Pancreas (tissue), 10 donors: ENCODE data around the gene TRNP1. TPM values are rescaled to one million over a fixed set of nuclear protein-coding genes. Genes with fewer than 3 reads are reported as not detected.

Source experiments
- ATAC-seq, 4 donors: fragments of 200-7000 bp; cut with Tn5 transposase; one replicate each; pipeline versions ENCODE4 v1.8.0 to v1.9.1; 2020; ENCODE audit warnings: mild to moderate bottlenecking in 4 of 4, moderate library complexity in 4 of 4
- DNase-seq, 6 donors: peaks; one replicate each; pipeline ENCODE4 v3.0.0-alpha.2; 2020
- FAIRE-seq: peaks from 2 replicates; lab custom pipeline; 2012; peaks lifted over from hg19 to GRCh38; lab: Jason Lieb, UNC
- H3K27ac ChIP-seq, 4 donors: fragments of 200-600 bp; sonication (generic); 1 replicate in 3 of 4; 2 replicates in 1 of 4; pipeline versions ENCODE4 v1.5.0 to v1.8.0; 2020
- H3K27me3 ChIP-seq, 4 donors: fragments of 200-600 bp; one replicate each; pipeline ENCODE4 v1.8.0; 2021
- H3K36me3 ChIP-seq, 3 donors: fragments of 200-600 bp; sonication (generic) in 1 of 3; one replicate each; pipeline versions ENCODE4 v1.5.0 to v1.8.0; 2020 to 2021
- H3K4me1 ChIP-seq, 3 donors: fragments of 200-600 bp; one replicate each; pipeline ENCODE4 v1.8.0; 2021
- H3K4me3 ChIP-seq, 4 donors: fragments of 200-600 bp; sonication (generic) in 2 of 4; one replicate each; pipeline versions ENCODE4 v1.5.0 to v1.8.0; 2020 to 2021
- H3K9me3 ChIP-seq, 4 donors: fragments of 200-600 bp; one replicate each; pipeline ENCODE4 v1.8.0; 2021
- WGBS, 2 donors: extraction: QIAGEN DNeasy Blood & Tissue Kit; methylation state at CpG; one replicate each; pipeline ENCODE4 v1.1.7; 2013; 5-methylcytosine and 5-hydroxymethylcytosine counted together
- intact Hi-C, 3 donors: fragments of 100-400 bp; cut with DNase I; formaldehyde crosslinking; loops; one replicate each; pipeline versions ENCODE4 v1.11.1 to v1.14.2; 2022
- polyA plus RNA-seq, 2 donors: library from polyadenylated mRNA; stranded (reverse); fragments of 200-250 nt; gene quantifications; one replicate each; pipeline ENCODE4 v1.2.3, GENCODE V29; 2013
- total RNA-seq, 6 donors: library from RNA; stranded (reverse); fragmentation: NEBNext Ultra II Directional in 4 of 6; extraction: Animal tissue kit (Norgen Biotek cat#: 25700) in 4 of 6; gene quantifications; one replicate each; pipeline versions ENCODE4 v1.2.1 to v1.2.4, GENCODE V29; 2021 to 2023
- TF ChIP-seq, protein P1 (sequence below), 4 donors: fragments of 200-600 bp; sonication (generic) in 3 of 4; IDR thresholded peaks; one replicate each; pipeline versions ENCODE4 v1.5.0 to v1.8.0; 2021; ENCODE audit warnings: antibody characterized with exemption in 4 of 4
- donor health status: healthy with polysubstance abuse.
- donor health status: DM: no; HTN: no; CAD: no; lungs with moderate emphysema.
- donor health status: DM: no; HTN: no; CAD: no.
- donor health status: control.
- donor health status: control.
- donor health status: Bipolar disorder and iron deficiency.
- donor health status: DM: yes; HTN: yes; CAD: no.
- donor health status: DM: no; HTN: no; CAD: no.
- donor health status: DM: no; HTN: no; CAD: no.
- donor health status: DM: yes; HTN: yes; CAD: no.

The TRNP1 gene
- total and polyA plus RNA-seq, 8 donors = 10.4 to 48.2 (median 26.9) TPM

DNA sequence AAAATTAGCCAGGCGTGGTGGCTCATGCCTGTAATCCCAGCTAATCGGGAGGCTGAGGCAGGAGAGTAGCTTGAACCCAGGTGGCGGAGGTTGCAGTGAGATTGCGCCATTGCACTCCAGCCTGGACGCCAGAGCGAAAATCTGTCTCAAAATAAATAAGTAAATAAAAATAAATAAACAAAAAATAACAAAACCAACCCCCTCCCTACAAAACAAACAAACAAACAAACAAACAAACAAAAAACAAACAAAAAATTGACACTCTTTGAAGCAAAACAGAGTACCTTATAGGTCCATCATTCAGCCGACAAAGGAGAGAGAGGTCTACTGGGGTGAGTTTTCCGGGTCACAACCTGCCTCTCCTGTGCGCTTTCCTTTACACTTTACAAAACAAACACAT is 27.9 kb upstream of the TRNP1 start:
- TF ChIP-seq, protein P1, sequence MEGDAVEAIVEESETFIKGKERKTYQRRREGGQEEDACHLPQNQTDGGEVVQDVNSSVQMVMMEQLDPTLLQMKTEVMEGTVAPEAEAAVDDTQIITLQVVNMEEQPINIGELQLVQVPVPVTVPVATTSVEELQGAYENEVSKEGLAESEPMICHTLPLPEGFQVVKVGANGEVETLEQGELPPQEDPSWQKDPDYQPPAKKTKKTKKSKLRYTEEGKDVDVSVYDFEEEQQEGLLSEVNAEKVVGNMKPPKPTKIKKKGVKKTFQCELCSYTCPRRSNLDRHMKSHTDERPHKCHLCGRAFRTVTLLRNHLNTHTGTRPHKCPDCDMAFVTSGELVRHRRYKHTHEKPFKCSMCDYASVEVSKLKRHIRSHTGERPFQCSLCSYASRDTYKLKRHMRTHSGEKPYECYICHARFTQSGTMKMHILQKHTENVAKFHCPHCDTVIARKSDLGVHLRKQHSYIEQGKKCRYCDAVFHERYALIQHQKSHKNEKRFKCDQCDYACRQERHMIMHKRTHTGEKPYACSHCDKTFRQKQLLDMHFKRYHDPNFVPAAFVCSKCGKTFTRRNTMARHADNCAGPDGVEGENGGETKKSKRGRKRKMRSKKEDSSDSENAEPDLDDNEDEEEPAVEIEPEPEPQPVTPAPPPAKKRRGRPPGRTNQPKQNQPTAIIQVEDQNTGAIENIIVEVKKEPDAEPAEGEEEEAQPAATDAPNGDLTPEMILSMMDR (IDR thresholded peaks at IDR 0.05) = no peak
- Histone ChIP-seq H3K9me3 (no peaks in the 10 kb centered on the region), H3K27ac (no peak overlapping the region), H3K36me3 (no peaks in the 10 kb centered on the region), H3K27me3 (no peaks in the 10 kb centered on the region), H3K4me1 (peaks cover 0 to 10% (median 8%) of the 10 kb centered on the region in 3 donors), H3K4me3 (no peak overlapping the region)
- 87 to 90% methylated on average over 9 of the region's 9 CpGs for WGBS, 2 donors
- intact Hi-C loops = loop anchor here in 1 of 3 donors (5.0 kb wide), 1 partner anchor 132 kb away; no protein-coding TSS in a partner anchor
- ATAC-seq (no peak), DNase-seq (peak in 1 of 6 donors; percentile 3), FAIRE-seq (no peak)

DNA sequence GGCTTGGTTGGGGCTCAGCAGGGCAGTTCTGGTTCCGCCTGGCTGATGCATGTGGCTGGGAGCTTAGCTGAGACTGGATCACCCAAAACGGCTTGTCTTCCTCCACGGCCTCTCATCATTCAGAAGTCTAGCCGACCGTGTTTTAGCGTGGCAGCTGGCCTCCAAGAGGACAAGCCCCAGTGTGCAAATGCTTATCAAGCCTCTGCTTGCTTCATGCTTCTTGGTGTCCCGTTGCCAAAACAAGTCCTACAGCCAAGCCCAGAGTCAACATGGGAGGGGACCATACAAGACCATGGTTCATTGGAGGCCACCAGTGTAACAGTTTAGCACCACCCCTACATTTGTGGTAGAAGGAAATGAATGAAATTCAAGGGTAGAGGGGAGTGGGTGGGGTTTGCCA is 22.7 kb upstream of the TRNP1 start:
- no peak for FAIRE-seq
- Histone ChIP-seq H3K27ac (no peak overlapping the region), H3K4me1 (no peaks in the 10 kb centered on the region), H3K27me3 (no peaks in the 10 kb centered on the region), H3K4me3 (no peak overlapping the region), H3K9me3 (no peaks in the 10 kb centered on the region), H3K36me3 (no peaks in the 10 kb centered on the region)
- intact Hi-C loops = no loop called here
- TF ChIP-seq, protein P1 (IDR thresholded peaks at IDR 0.05) = no peak
- ATAC-seq = peak in 2 of 4 donors; percentile 14 to 39
- WGBS, 2 donors = 60 to 69% methylated on average over 7 of the region's 7 CpGs
- DNase-seq = peak in 1 of 6 donors; percentile 12

DNA sequence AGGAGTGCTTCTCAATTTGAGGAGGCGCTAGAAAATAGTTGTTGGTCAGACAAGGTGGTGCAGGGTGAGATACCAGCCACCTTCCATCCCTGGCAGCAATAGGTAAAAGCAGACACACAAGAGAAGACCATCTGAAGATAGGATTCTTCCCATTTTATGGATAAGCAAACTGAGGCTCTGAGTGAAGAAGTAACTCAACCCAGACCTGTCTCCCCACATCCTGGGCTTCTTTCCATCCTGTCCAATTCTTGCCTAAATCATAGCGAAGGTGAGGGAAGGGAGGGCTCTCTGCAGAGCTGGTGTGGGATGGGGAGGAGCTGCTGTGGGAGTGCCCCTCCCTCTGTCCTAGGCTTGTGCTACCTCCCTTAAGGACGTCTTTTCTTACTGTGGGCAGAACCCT is 21.9 kb upstream of the TRNP1 start:
- ATAC-seq (no peak), DNase-seq (no peak), FAIRE-seq (no peak)
- Histone ChIP-seq H3K36me3 (no peaks in the 10 kb centered on the region), H3K4me1 (peaks cover 0 to 4% (median 0%) of the 10 kb centered on the region in 3 donors), H3K4me3 (no peak overlapping the region), H3K27me3 (no peaks in the 10 kb centered on the region), H3K27ac (no peak overlapping the region), H3K9me3 (no peaks in the 10 kb centered on the region)
- TF ChIP-seq, protein P1 (IDR thresholded peaks at IDR 0.05) = no peak
- 83 to 85% methylated on average over 3 of the region's 3 CpGs for WGBS, 2 donors
- intact Hi-C loops = no loop called here

DNA sequence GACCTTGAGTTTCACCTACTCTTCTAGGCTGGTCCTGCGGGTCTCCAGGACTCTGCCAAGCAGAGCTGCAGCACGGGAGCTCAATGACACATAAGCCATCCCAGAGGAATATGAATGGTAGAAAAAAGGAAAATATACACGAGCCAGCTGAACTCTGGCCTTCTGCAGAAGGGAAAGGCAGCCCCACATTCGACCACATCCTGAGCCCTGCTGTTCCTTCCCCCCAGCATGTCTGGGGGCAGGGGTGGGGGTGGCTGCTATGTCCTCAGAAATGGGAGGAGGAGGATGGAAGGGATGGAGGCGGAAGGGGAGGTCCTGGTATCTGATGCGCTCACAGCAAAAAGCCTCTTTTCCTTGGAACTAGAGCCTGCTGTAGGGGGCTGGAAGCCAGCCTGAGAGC is 21.1 kb upstream of the TRNP1 start:
- 49 to 51% methylated on average over 6 of the region's 6 CpGs for WGBS, 2 donors
- peak in 1 of 6 donors; percentile 13 for DNase-seq
- H3K4me3 ChIP-seq = no peak overlapping the region
- intact Hi-C loops = no loop called here
- no peaks in the 10 kb centered on the region for H3K27me3 ChIP-seq
- FAIRE-seq = no peak
- ATAC-seq = peak in 1 of 4 donors; percentile 44
- peaks cover 0 to 7% (median 0%) of the 10 kb centered on the region in 3 donors for H3K4me1 ChIP-seq
- H3K9me3 ChIP-seq = no peaks in the 10 kb centered on the region
- TF ChIP-seq, protein P1 (IDR thresholded peaks at IDR 0.05) = no peak
- H3K27ac ChIP-seq = no peak overlapping the region
- no peaks in the 10 kb centered on the region for H3K36me3 ChIP-seq

DNA sequence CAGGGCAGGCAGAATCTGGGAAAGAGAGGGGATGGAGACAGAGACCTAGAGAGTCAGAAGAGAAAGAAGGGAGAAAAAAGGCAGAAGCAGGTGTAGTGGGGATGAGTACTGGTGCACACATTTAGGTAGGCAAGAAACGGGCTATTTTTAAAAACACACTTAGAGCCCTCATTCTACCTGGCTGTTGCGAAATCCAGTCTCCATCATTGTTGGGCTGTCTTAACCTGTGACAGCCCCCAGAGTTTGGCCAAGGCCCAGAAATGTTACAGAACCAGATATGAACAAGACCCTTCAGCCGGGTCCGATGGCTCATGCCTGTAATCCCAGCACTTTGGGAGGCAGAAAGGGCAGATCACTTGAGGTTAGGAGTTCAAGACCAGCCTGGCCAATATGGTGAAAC is 20.7 kb upstream of the TRNP1 start:
- no peak for FAIRE-seq
- no peak overlapping the region for H3K27ac ChIP-seq

More for the DNA sequence above, 20.7 kb upstream of the TRNP1 start:
- intact Hi-C loops = no loop called here
- no peaks in the 10 kb centered on the region for H3K9me3 ChIP-seq
- ATAC-seq (no peak), DNase-seq (no peak)
- no peaks in the 10 kb centered on the region for H3K27me3 ChIP-seq
- 87 to 93% methylated on average over 4 of the region's 4 CpGs for WGBS, 2 donors
- TF ChIP-seq, protein P1 (IDR thresholded peaks at IDR 0.05) = no peak
- H3K36me3 ChIP-seq = no peaks in the 10 kb centered on the region
- peaks cover 0 to 7% (median 0%) of the 10 kb centered on the region in 3 donors for H3K4me1 ChIP-seq
- no peak overlapping the region for H3K4me3 ChIP-seq
